Keratinocyte (primary cell): ENCODE results near the gene FANCI.

Experiments
- CTCF ChIP-seq, 3 experiments: IDR thresholded peaks in 1 of 3; conservative IDR thresholded peaks in 1 of 3; optimal IDR thresholded peaks in 1 of 3; 2 replicates in 2 of 3; 3 replicates in 1 of 3; pipeline versions ENCODE3 to v1.5.1; 2011; ENCODE audit warnings: low read length in 3 of 3, mild to moderate bottlenecking in 3 of 3, moderate library complexity in 2 of 3, control low read depth in 1 of 3, inconsistent platforms in 1 of 3; ENCODE audit not compliant: insufficient read depth in 2 of 3; ENCODE audit errors: extremely low read depth in 1 of 3
- EZH2 ChIP-seq: IDR thresholded peaks from one replicate; pipeline ENCODE4 v1.6.1; 2012; ENCODE audit warnings: inconsistent platforms, mild to moderate bottlenecking, low read length, moderate library complexity

- TF ChIP-seq CTCF (optimal IDR thresholded peaks at IDR 0.05 in 1 of 3, IDR thresholded peaks at IDR 0.05 in 1 of 3, conservative IDR thresholded peaks at IDR 0.05 in 1 of 3; ENCODE audit: extremely low read depth in 1 of 3, insufficient read depth in 2 of 3, low read length in 3 of 3) (no peak), EZH2 (no peak)
Observed at GRCh38 chr15:89247446-89247845, 3.7 kb downstream of the FANCI start.
